Epithelial cell of proximal tubule (primary cell): Measurements from ENCODE around the gene PIPOX. TPM values are rescaled to one million over a fixed set of nuclear protein-coding genes. Genes with fewer than 3 reads are reported as not detected.

Source experiments
- DNase-seq: peaks from one replicate; pipeline ENCODE4 v3.0.0-alpha.2; 2011; ENCODE audit warnings: low read depth
- H3K4me3 ChIP-seq: 2 replicates; pipeline ENCODE4 v1.5.1; 2011; ENCODE audit warnings: low read depth, mild to moderate bottlenecking, low read length
- total RNA-seq: library from RNA; depleted of rRNA; stranded (reverse); fragments of >200 nt; gene quantifications from 2 replicates; pipeline ENCODE4 v1.2.3, GENCODE V29; 2015
- TF ChIP-seq, protein P1 (sequence below): conservative IDR thresholded peaks from 2 replicates; pipeline ENCODE4 v1.5.1; 2012; ENCODE audit warnings: low read depth, mild to moderate bottlenecking, low read length

The PIPOX gene
- total RNA-seq, 1 donor from 2014 or later = 0.35 TPM

DNA sequence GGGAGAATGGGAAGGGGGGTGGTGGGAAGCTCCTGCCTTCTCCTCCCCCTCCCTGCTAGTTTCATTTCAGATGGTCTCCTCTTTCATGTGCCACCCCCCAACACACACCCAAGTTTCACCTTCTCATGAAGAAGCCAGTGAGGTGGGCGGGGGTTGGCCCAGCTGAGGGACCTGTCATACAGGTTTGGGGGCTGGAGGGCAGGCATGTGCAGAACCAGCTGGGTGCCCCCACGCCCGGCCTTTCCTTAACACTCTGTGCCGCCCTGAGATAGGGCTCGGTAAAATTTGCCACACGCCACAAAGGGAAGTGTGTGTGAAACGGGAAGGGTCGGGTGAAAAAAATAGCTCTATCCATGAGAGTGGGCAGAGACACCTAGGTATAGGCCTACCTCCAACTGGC, 57.4 kb downstream of the PIPOX start:
- no peak for DNase-seq
- TF ChIP-seq, protein P1, sequence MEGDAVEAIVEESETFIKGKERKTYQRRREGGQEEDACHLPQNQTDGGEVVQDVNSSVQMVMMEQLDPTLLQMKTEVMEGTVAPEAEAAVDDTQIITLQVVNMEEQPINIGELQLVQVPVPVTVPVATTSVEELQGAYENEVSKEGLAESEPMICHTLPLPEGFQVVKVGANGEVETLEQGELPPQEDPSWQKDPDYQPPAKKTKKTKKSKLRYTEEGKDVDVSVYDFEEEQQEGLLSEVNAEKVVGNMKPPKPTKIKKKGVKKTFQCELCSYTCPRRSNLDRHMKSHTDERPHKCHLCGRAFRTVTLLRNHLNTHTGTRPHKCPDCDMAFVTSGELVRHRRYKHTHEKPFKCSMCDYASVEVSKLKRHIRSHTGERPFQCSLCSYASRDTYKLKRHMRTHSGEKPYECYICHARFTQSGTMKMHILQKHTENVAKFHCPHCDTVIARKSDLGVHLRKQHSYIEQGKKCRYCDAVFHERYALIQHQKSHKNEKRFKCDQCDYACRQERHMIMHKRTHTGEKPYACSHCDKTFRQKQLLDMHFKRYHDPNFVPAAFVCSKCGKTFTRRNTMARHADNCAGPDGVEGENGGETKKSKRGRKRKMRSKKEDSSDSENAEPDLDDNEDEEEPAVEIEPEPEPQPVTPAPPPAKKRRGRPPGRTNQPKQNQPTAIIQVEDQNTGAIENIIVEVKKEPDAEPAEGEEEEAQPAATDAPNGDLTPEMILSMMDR = no peak

DNA sequence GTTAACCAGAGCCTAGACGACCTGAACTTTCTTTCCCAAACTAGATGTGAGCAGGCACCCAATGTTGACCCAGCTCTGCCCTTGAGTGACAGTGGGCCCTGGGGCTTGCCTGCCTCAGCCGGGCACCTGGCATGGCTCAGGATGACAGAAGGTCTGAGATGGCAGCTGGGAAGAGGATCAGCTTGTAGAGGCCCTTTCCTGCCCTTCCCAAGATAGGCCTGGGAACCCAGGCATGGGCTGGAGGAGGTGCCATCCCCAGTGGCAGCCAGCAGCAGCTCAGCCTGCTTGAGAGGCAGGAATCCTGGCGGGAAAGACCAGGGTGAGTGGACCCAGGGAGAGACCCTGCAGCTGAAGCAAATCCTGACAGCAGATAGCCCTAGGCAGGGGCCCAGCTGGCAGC, 59.1 kb downstream of the PIPOX start:
- no peak overlapping the region for H3K4me3 ChIP-seq
- TF ChIP-seq, protein P1 = no peak
- DNase-seq = no peak

More for the DNA sequence above, 57.4 kb downstream of the PIPOX start:
- H3K4me3 ChIP-seq = no peak overlapping the region

DNA sequence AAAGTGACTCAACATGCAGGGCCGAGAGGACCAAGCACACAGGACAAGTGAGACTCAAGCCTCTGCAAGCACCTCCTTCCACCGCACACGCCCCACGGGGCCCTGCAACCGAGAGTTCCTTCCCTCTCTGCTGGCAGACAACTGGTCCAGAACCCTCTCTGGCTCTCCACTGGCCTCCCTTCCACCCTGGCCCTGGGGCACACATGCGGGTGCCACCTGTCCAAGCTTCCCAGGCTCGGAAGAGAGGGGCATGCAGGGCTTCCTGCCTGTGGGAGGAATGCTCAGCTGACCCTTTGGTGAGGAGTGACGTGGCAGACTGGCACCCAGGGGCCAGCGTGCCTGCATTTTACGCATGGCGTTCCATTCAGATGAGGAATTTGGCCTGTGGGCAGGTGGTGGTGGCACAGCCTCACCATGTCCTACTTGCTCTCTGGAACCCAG, 59.8 kb downstream of the PIPOX start:
- no peak for DNase-seq
- TF ChIP-seq, protein P1 = no peak
- no peak overlapping the region for H3K4me3 ChIP-seq

DNA sequence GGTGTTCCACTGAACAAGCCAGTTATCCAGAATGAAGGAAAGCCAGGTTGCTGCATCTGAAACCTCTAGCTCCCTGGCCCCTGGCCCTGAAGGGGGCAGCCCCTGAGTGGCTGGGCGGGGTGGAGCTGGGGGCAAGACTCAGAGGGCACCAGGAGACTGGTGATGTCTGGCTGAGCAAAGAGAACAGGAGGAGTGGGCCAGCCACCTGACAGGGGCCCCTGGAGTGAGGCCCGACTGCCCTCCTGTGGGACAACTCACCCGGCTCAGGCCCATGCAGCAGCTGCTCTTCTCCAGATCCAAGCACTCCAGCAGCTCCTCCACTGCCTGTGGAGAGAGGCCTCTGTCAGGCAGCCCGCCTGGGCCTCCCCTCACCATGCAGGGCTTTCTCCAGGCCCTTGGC, 60.4 kb downstream of the PIPOX start:
- no peak overlapping the region for H3K4me3 ChIP-seq
- DNase-seq = no peak
- TF ChIP-seq, protein P1 = no peak

Other genes starting within 250 kb of the PIPOX start
- gene FAM222B, start 200.4 kb upstream of the PIPOX start, total RNA-seq = 11.9 and 14.2 TPM in 2 replicates
- gene ERAL1, start 188.1 kb upstream of the PIPOX start, total RNA-seq = 86.9 and 94.9 TPM in 2 replicates
- 83.5 and 92.5 TPM in 2 replicates for gene FLOT2, start 145.4 kb upstream of the PIPOX start, total RNA-seq
- gene DHRS13, start 140.1 kb upstream of the PIPOX start, total RNA-seq = 14.0 and 18.0 TPM in 2 replicates
- 26.3 and 43.5 TPM in 2 replicates for gene PHF12, start 91.6 kb upstream of the PIPOX start, total RNA-seq
- gene SEZ6, start 37.1 kb upstream of the PIPOX start, total RNA-seq = not detected in 2 replicates
- 23.5 and 34.2 TPM in 2 replicates for gene MYO18A, start 137.3 kb downstream of the PIPOX start, total RNA-seq
- not detected in 2 replicates for gene CRYBA1, start 203.7 kb downstream of the PIPOX start, total RNA-seq